ENCODE data around the gene CORO7. TPM values are rescaled to one million over a fixed set of nuclear protein-coding genes. Genes with fewer than 3 reads are reported as not detected.
"Not testable (repeated sequence)": the region's sequence is repeated elsewhere in the genome, so short reads cannot be mapped to it uniquely, and the experiment has no call there.

CORO7 gene
- polyA plus RNA-seq, 1 experiment, result 13.8 TPM

DNA sequence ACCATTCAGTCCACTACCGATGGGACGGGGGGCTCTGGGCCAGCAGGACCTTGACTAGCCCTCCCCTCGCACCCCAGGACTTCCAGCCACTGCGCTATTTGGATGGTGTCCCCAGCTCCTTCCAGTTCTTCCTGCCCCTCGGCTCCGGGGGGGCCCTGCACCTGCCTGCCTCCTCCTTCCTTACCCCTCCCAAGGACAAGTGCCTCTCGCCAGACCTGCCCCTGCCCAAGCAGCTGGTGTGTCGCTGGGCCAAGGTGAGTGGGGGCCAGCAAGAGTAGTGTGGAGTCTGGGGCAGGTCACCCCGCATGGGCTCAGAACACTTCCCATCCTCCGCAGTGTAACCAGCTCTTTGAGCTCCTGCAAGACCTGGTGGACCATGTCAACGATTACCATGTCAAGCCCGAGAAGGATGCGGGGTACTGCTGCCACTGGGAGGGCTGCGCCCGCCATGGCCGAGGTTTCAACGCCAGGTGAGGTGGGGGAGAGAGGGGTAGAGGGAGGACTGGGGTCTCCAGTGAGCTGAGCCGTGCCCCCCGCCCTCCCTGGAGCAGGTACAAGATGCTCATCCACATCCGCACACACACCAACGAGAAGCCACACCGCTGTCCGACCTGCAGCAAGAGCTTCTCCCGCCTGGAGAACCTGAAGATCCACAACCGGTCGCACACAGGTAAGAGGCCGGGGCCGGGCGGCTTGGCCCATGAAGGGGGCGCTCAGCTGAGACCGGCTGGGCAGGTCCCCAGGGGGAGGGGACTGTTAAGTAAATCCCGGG is 81.5 kb downstream of the CORO7 start:
- CTCF ChIA-PET, result interaction anchor here (0.9 to 14.7 kb wide), 5 partner anchors 18 to 68 kb away, joined by 3 to 211 read pairs (median 5); no protein-coding TSS in a partner anchor
- no peak for DNase-seq (ENCODE audit: low read depth)
- POLR2A ChIA-PET, result interaction anchor here (0.6 kb wide), 1 partner anchor 148 kb away, joined by 4 read pairs; no protein-coding TSS in a partner anchor
- no peaks in the 10 kb centered on the region for H3K27me3 ChIP-seq (ENCODE audit: control insufficient read depth, insufficient read depth, low read length)
- H3K4me3 ChIP-seq (ENCODE audit: low read depth, low read length), result no peak overlapping the region
- TF ChIP-seq, protein P1, sequence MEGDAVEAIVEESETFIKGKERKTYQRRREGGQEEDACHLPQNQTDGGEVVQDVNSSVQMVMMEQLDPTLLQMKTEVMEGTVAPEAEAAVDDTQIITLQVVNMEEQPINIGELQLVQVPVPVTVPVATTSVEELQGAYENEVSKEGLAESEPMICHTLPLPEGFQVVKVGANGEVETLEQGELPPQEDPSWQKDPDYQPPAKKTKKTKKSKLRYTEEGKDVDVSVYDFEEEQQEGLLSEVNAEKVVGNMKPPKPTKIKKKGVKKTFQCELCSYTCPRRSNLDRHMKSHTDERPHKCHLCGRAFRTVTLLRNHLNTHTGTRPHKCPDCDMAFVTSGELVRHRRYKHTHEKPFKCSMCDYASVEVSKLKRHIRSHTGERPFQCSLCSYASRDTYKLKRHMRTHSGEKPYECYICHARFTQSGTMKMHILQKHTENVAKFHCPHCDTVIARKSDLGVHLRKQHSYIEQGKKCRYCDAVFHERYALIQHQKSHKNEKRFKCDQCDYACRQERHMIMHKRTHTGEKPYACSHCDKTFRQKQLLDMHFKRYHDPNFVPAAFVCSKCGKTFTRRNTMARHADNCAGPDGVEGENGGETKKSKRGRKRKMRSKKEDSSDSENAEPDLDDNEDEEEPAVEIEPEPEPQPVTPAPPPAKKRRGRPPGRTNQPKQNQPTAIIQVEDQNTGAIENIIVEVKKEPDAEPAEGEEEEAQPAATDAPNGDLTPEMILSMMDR (IDR thresholded peaks at IDR 0.05; ENCODE audit: insufficient read depth, low read depth, low read length), result no peak
- H3K36me3 ChIP-seq (ENCODE audit: control insufficient read depth, insufficient read depth, low read length), result peaks cover 37% of the 10 kb centered on the region

- H3K27me3 ChIP-seq (ENCODE audit: control insufficient read depth, insufficient read depth, low read length); H3K4me3 ChIP-seq (ENCODE audit: low read depth, low read length); POLR2A ChIA-PET; DNase-seq (ENCODE audit: low read depth): not testable (repeated sequence)
- peaks cover 36% of the 10 kb centered on the region for H3K36me3 ChIP-seq (ENCODE audit: control insufficient read depth, insufficient read depth, low read length)
- CTCF ChIA-PET, result interaction anchor here (0.6 to 14.7 kb wide), 10 partner anchors 7 to 395 kb away, joined by 3 to 211 read pairs (median 8); partner anchors contain the start of gene TFAP4
These were observed 82.7 kb downstream of the CORO7 start for GRCh38 chr16:4333714-4334113.

- CTCF ChIA-PET, result interaction anchor here (0.9 to 14.7 kb wide), 8 partner anchors 8 to 79 kb away, joined by 3 to 211 read pairs (median 24); partner anchors contain the start of gene TFAP4
These were observed 83.1 kb downstream of the CORO7 start for GRCh38 chr16:4333308-4333638.

DNA sequence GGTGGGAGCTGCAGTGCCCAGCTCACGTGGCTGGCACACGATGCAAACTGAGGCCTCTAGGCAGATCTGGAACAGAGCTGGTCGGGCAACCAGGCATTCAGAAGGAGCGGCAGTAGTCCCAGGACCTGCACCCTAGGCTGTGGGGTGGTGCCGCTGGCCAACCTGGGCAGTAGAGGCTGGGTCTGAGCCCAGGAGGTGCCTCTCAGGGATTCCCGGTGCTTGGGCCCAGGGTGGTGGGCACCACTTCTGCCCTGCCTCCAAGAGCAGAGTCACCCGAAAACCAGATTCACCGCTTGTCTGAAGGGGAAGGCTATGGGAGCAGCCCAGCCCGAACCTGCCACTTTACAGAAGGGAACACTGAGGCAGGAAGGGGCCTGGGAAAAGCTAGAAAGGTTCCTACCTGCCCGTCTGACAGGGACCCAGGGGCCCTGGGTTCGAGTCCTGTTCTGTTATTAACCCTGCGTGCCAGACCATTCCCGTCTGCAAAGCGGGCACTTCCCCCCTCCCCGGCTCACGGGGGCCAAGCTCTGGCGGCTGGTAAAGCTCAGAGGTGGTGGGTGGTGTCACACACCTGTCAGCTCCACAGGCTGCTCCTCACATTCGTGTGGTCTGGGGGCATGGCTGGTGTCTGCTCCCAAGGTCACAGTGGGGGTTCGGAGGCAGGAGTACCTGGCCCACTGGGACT is 83.6 kb downstream of the CORO7 start:
- no peak overlapping the region for H3K4me3 ChIP-seq (ENCODE audit: low read depth, low read length)
- CTCF ChIA-PET, result interaction anchor here (1.6 to 14.7 kb wide), 7 partner anchors 8 to 78 kb away, joined by 6 to 211 read pairs (median 31); partner anchors contain the start of gene TFAP4
- no peak for DNase-seq (ENCODE audit: low read depth)
- POLR2A ChIA-PET, result no interaction called here
- peaks cover 31% of the 10 kb centered on the region for H3K36me3 ChIP-seq (ENCODE audit: control insufficient read depth, insufficient read depth, low read length)
- TF ChIP-seq, protein P1 (IDR thresholded peaks at IDR 0.05; ENCODE audit: insufficient read depth, low read depth, low read length), result no peak
- H3K27me3 ChIP-seq (ENCODE audit: control insufficient read depth, insufficient read depth, low read length), result no peaks in the 10 kb centered on the region

More at GRCh38 chr16:4333308-4333638, 83.1 kb downstream of the CORO7 start:
- no peaks in the 10 kb centered on the region for H3K27me3 ChIP-seq (ENCODE audit: control insufficient read depth, insufficient read depth, low read length)
- no peak for DNase-seq (ENCODE audit: low read depth)
- no peak overlapping the region for H3K4me3 ChIP-seq (ENCODE audit: low read depth, low read length)
- H3K36me3 ChIP-seq (ENCODE audit: control insufficient read depth, insufficient read depth, low read length), result peaks cover 34% of the 10 kb centered on the region
- TF ChIP-seq, protein P1 (IDR thresholded peaks at IDR 0.05; ENCODE audit: insufficient read depth, low read depth, low read length), result no peak
- POLR2A ChIA-PET, result no interaction called here

DNA sequence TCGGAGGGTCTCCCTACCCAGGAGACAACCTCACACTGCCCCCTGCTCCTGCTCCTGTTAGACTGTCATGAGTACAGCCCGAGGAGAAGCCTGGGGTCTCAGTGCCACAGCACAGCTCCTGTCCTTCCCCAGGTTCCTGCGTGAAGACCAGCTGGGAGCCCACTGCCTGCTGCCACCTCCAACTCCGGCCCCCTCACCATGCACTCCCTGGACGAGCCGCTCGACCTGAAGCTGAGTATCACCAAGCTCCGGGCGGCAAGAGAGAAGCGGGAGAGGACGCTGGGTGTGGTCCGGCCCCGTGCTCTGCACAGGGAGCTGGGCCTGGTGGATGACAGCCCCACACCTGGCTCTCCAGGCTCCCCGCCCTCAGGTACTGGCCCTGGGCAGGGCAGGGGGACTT is 84.3 kb downstream of the CORO7 start:
- ChIA-PET POLR2A (no interaction called here), CTCF (interaction anchor here (0.9 to 14.7 kb wide), 8 partner anchors 9 to 84 kb away, joined by 3 to 211 read pairs (median 26); partner anchors contain the start of genes CORO7 and TFAP4)
- TF ChIP-seq, protein P1 (IDR thresholded peaks at IDR 0.05; ENCODE audit: insufficient read depth, low read depth, low read length), result no peak
- DNase-seq (ENCODE audit: low read depth), result no peak
- no peak overlapping the region for H3K4me3 ChIP-seq (ENCODE audit: low read depth, low read length)
- H3K27me3 ChIP-seq (ENCODE audit: control insufficient read depth, insufficient read depth, low read length), result no peaks in the 10 kb centered on the region
- H3K36me3 ChIP-seq (ENCODE audit: control insufficient read depth, insufficient read depth, low read length), result peaks cover 24% of the 10 kb centered on the region
